ENCODE measurements around the gene UNC5B. TPM values are rescaled to one million over a fixed set of nuclear protein-coding genes. Genes with fewer than 3 reads are reported as not detected.

Gene UNC5B
- total RNA-seq, 6 donors from 2014 or later = 8.4 to 27.7 (median 20.5) TPM

GRCh38 chr10:71197955-71198354 is 14.4 kb upstream of the UNC5B start:
- Histone ChIP-seq H3K36me3 (no peaks in the 10 kb centered on the region), H3K4me1 (no peaks in the 10 kb centered on the region), H3K27ac (no peak overlapping the region), H3K4me3 (no peak overlapping the region), H3K27me3 (no peaks in the 10 kb centered on the region), H3K9me3 (peaks cover 5 to 20% (median 18%) of the 10 kb centered on the region in 4 donors)
- TF ChIP-seq CTCF (IDR thresholded peaks at IDR 0.05) (no peak), EP300 (IDR thresholded peaks at IDR 0.05) (no peak), POLR2A (IDR thresholded peaks at IDR 0.05) (no peak), POLR2AphosphoS5 (IDR thresholded peaks at IDR 0.05) (no peak)
- no peak for DNase-seq
- no peak for ATAC-seq (ENCODE audit: low FRiP score in 2 of 2)

- H3K27me3 ChIP-seq = no peaks in the 10 kb centered on the region
- H3K4me3 ChIP-seq = no peak overlapping the region
- ATAC-seq (ENCODE audit: low FRiP score in 2 of 2) = no peak
- H3K27ac ChIP-seq = no peak overlapping the region
- H3K36me3 ChIP-seq = no peaks in the 10 kb centered on the region
- no peaks in the 10 kb centered on the region for H3K4me1 ChIP-seq
- TF ChIP-seq EP300 (IDR thresholded peaks at IDR 0.05) (no peak), POLR2A (IDR thresholded peaks at IDR 0.05) (no peak), CTCF (IDR thresholded peaks at IDR 0.05) (no peak), POLR2AphosphoS5 (IDR thresholded peaks at IDR 0.05) (no peak)
- peaks cover 5 to 20% (median 17%) of the 10 kb centered on the region in 4 donors for H3K9me3 ChIP-seq
- no peak for DNase-seq
- 0 to 82% methylated on average over 1 of the region's 1 CpG for WGBS, 2 donors
Observed at GRCh38 chr10:71201849-71202248, 10.5 kb upstream of the UNC5B start.

GRCh38 chr10:71202314-71202713 is 10.1 kb upstream of the UNC5B start:
- Histone ChIP-seq H3K27ac (no peak overlapping the region), H3K9me3 (peaks cover 5 to 17% (median 12%) of the 10 kb centered on the region in 4 donors), H3K4me3 (no peak overlapping the region), H3K27me3 (no peaks in the 10 kb centered on the region), H3K4me1 (no peaks in the 10 kb centered on the region), H3K36me3 (no peaks in the 10 kb centered on the region)
- no peak for DNase-seq
- 77 to 90% methylated on average over 1 of the region's 1 CpG for WGBS, 2 donors
- TF ChIP-seq POLR2AphosphoS5 (IDR thresholded peaks at IDR 0.05) (no peak), EP300 (IDR thresholded peaks at IDR 0.05) (no peak), CTCF (IDR thresholded peaks at IDR 0.05) (no peak), POLR2A (IDR thresholded peaks at IDR 0.05) (no peak)
- no peak for ATAC-seq (ENCODE audit: low FRiP score in 2 of 2)

- no peaks in the 10 kb centered on the region for H3K4me1 ChIP-seq
- WGBS, 2 donors = 66 to 67% methylated on average over 1 of the region's 1 CpG
- no peak for ATAC-seq (ENCODE audit: low FRiP score in 2 of 2)
- H3K4me3 ChIP-seq = no peak overlapping the region
- no peaks in the 10 kb centered on the region for H3K36me3 ChIP-seq
- no peaks in the 10 kb centered on the region for H3K27me3 ChIP-seq
- no peak overlapping the region for H3K27ac ChIP-seq
- H3K9me3 ChIP-seq = peaks cover 0 to 9% (median 5%) of the 10 kb centered on the region in 4 donors
- no peak for DNase-seq
- TF ChIP-seq EP300 (IDR thresholded peaks at IDR 0.05) (no peak), POLR2A (IDR thresholded peaks at IDR 0.05) (no peak), POLR2AphosphoS5 (IDR thresholded peaks at IDR 0.05) (no peak), CTCF (IDR thresholded peaks at IDR 0.05) (no peak)
Observed at GRCh38 chr10:71203124-71203523, 9.2 kb upstream of the UNC5B start.

- DNase-seq (no peak), ATAC-seq (ENCODE audit: low FRiP score in 2 of 2) (no peak)
- peaks cover under 1 to 2% (median 2%) of the 10 kb centered on the region in 4 donors for H3K4me1 ChIP-seq
- H3K27ac ChIP-seq = no peak overlapping the region
- H3K4me3 ChIP-seq = no peak overlapping the region
- no peaks in the 10 kb centered on the region for H3K27me3 ChIP-seq
- peaks cover 0 to 3% (median under 1%) of the 10 kb centered on the region in 4 donors for H3K9me3 ChIP-seq
- no peaks in the 10 kb centered on the region for H3K36me3 ChIP-seq
- TF ChIP-seq POLR2A (IDR thresholded peaks at IDR 0.05) = no peak
- TF ChIP-seq POLR2AphosphoS5 (IDR thresholded peaks at IDR 0.05) = no peak
- no peak for TF ChIP-seq EP300 (IDR thresholded peaks at IDR 0.05)
- no peak for TF ChIP-seq CTCF (IDR thresholded peaks at IDR 0.05)
- 81 to 90% methylated on average over 5 of the region's 5 CpGs for WGBS, 2 donors
Observed at GRCh38 chr10:71203716-71204115, 8.7 kb upstream of the UNC5B start.

Measured in upper lobe of left lung (tissue), 6 donors.